Ishikawa (cell line): ENCODE results near the gene SUPT7L.

Experiments used
- EGR1 ChIP-seq: IDR thresholded peaks from 2 replicates; pipeline ENCODE4 v1.6.1; 2012
- EP300 ChIP-seq: IDR thresholded peaks from 2 replicates; pipeline ENCODE4 v1.6.1; 2012; ENCODE audit warnings: borderline replicate concordance
- FOXM1 ChIP-seq: IDR thresholded peaks from 2 replicates; pipeline ENCODE4 v1.6.1; 2012; ENCODE audit warnings: low read depth, borderline replicate concordance
- RAD21 ChIP-seq: IDR thresholded peaks from 2 replicates; pipeline ENCODE4 v1.6.1; 2012; ENCODE audit warnings: low read depth
- REST ChIP-seq: IDR thresholded peaks from 2 replicates; pipeline ENCODE4 v1.6.1; 2012; ENCODE audit warnings: low read depth, mild to moderate bottlenecking
- TAF1 ChIP-seq: IDR thresholded peaks from 2 replicates; pipeline ENCODE4 v1.6.1; 2012; ENCODE audit warnings: low read depth, mild to moderate bottlenecking
- YY1 ChIP-seq: IDR thresholded peaks from 2 replicates; pipeline ENCODE4 v1.6.1; 2012; ENCODE audit warnings: low read depth
- ZBTB7A ChIP-seq: IDR thresholded peaks from 2 replicates; pipeline ENCODE4 v1.6.1; 2012; ENCODE audit warnings: low read depth
- TF ChIP-seq, protein P1 (sequence below): IDR thresholded peaks from 2 replicates; pipeline ENCODE4 v1.6.1; 2012

DNA sequence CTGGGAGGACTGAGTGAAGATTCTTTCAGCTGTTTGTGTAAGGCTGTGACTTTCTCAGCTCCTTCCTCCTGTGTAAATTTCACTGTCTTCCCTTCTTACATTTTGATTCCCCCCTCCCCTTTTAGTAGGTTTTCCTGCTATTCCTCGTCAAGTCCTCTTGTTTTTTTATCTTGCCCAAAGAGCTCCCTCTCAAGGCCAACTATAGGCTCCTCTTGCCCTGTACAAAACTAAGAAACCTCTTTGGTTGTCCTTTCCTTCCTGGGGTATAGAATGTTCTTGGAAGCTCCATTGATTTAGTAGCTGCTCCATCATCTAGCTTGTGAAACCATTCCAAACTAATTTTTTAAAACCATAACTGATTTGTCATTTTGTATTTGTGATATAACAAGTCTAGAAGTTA is 41.9 kb downstream of the SUPT7L start:
- TF ChIP-seq TAF1 (no peak), EP300 (no peak), EGR1 (no peak), YY1 (no peak), RAD21 (no peak), ZBTB7A (no peak), FOXM1 (no peak), REST (no peak)
- TF ChIP-seq, protein P1, sequence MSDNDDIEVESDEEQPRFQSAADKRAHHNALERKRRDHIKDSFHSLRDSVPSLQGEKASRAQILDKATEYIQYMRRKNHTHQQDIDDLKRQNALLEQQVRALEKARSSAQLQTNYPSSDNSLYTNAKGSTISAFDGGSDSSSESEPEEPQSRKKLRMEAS, result no peak
